Measurements from ENCODE around the gene PLCB3.

DNA sequence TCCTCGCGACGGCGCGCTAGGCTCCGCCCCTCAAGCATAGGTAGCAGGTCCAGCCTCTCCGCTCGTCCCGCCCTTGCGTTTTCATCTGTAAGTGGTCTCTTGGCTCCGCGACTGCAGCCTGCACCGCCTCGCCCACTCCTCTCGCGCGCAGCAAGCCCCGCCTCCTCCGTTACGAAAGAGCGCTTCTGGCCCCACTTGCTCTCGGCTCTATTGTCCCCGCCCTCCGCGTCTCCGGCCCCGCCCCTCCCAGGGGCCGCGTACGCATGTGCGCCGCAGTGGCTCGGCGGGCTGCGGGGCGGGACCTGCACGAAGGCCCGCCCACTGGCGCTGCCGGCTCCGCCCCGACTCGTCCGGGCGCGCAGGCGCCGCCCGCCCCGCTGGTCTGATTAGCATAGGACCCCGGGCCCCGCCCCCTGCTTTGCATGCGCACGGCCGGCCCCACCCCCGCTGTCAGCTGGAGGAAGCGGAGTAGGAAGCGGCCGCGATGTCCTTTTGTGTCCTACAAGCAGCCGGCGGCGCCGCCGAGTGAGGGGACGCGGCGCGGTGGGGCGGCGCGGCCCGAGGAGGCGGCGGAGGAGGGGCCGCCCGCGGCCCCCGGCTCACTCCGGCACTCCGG lies 53.9 kb downstream of the PLCB3 start, which contains the start of gene ESRRA:
- TF ChIP-seq, protein P1, sequence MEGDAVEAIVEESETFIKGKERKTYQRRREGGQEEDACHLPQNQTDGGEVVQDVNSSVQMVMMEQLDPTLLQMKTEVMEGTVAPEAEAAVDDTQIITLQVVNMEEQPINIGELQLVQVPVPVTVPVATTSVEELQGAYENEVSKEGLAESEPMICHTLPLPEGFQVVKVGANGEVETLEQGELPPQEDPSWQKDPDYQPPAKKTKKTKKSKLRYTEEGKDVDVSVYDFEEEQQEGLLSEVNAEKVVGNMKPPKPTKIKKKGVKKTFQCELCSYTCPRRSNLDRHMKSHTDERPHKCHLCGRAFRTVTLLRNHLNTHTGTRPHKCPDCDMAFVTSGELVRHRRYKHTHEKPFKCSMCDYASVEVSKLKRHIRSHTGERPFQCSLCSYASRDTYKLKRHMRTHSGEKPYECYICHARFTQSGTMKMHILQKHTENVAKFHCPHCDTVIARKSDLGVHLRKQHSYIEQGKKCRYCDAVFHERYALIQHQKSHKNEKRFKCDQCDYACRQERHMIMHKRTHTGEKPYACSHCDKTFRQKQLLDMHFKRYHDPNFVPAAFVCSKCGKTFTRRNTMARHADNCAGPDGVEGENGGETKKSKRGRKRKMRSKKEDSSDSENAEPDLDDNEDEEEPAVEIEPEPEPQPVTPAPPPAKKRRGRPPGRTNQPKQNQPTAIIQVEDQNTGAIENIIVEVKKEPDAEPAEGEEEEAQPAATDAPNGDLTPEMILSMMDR (IDR thresholded peaks at IDR 0.05; ENCODE audit: insufficient read depth, low read length, poor library complexity, severe bottlenecking) = no peak
- TF ChIP-seq EZH2phosphoT487 (conservative IDR thresholded peaks at IDR 0.05; ENCODE audit: low read length) = no peak
